Epithelial cell of esophagus (primary cell): Measurements from ENCODE around the gene ACP3.
A peak's percentile ranks its signal among the peaks of the same experiment; 100 is the strongest.

ENCODE experiments used
- DNase-seq: peaks from one replicate; pipeline ENCODE4 v3.0.0; 2010; ENCODE audit warnings: low read depth
- H3K4me3 ChIP-seq: 2 replicates; pipeline ENCODE4 v1.5.1; 2011; ENCODE audit warnings: mild to moderate bottlenecking, low read length, control low read depth
- TF ChIP-seq, protein P1 (sequence below): IDR thresholded peaks from 2 replicates; pipeline ENCODE4 v1.5.1; 2011; ENCODE audit warnings: low read depth, mild to moderate bottlenecking, low read length, control low read depth, inconsistent platforms; ENCODE audit not compliant: insufficient read depth; ENCODE audit errors: missing control alignments

The ACP3 gene

GRCh38 chr3:132317229-132317948, at the start of gene ACP3:
TSS of gene ACP3 (plus strand) at chr3:132317407. CDS start at chr3:132317457, 50 bp downstream.
- TF ChIP-seq, protein P1, sequence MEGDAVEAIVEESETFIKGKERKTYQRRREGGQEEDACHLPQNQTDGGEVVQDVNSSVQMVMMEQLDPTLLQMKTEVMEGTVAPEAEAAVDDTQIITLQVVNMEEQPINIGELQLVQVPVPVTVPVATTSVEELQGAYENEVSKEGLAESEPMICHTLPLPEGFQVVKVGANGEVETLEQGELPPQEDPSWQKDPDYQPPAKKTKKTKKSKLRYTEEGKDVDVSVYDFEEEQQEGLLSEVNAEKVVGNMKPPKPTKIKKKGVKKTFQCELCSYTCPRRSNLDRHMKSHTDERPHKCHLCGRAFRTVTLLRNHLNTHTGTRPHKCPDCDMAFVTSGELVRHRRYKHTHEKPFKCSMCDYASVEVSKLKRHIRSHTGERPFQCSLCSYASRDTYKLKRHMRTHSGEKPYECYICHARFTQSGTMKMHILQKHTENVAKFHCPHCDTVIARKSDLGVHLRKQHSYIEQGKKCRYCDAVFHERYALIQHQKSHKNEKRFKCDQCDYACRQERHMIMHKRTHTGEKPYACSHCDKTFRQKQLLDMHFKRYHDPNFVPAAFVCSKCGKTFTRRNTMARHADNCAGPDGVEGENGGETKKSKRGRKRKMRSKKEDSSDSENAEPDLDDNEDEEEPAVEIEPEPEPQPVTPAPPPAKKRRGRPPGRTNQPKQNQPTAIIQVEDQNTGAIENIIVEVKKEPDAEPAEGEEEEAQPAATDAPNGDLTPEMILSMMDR, result no peak
- peak within 1 kb of the TSS; percentile 36 for H3K4me3 ChIP-seq
- DNase-seq, result peak; percentile 91

- TF ChIP-seq, protein P1, result peak; percentile 52
- H3K4me3 ChIP-seq, result no peak overlapping the region
- peak; percentile 60 for DNase-seq
These were observed 48.3 kb upstream of the ACP3 start for GRCh38 chr3:132268956-132269355.

DNA sequence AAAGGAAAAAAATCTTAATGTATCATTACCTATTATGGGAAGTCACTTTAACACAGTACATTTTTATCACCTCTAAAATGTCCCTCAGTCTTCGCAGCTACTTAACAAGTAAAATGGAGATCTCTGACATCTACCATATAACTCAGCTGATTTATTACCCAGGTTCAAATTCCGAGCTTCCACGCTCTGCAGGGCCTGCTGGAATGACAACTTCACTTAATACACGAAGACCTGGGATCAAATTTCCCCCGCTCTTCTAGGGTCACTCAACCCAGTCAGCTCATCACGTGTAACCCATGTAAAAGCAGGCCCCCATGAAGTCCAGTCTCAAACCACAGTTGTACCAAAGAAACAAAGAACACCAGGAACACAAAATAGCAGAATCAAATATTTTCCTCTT, 44.2 kb upstream of the ACP3 start:
- TF ChIP-seq, protein P1, result no peak
- H3K4me3 ChIP-seq, result no peak overlapping the region
- no peak for DNase-seq

DNA sequence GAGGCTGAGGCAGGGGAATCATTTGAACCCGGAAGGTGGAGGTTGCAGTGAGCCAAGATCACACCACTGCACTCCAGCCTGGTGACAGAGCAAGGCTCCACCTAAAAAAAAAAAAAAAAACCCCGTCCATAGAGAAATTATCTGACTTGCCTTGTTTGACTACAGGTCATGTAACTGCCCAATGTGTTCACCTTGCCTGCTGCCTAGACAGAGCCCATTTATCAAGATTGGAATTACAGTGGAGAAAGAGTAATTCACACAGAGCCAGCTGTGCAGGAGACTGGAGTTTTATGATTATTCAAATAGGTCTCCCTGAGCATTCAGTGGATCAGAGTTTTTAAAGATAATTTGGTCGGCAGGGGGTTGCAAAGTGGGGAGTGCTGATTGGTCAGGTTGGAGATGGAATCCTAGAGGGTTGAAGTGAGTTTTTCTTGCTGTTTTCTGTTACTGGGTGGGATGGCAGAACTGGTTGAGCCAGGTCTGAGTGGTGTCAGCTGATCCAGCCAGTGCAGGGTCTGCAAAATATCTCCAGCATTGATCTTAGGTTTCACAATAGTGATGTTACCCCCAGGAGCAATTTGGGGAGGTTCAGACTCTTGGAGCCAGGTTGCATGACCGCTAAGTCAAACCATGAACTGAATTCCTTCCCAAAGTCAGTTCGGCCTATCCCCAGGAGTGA, 40.8 kb upstream of the ACP3 start:
- no peak for DNase-seq
- no peak overlapping the region for H3K4me3 ChIP-seq
- TF ChIP-seq, protein P1, result no peak

GRCh38 chr3:132279030-132279429, 38.2 kb upstream of the ACP3 start:
- TF ChIP-seq, protein P1, result no peak
- H3K4me3 ChIP-seq, result no peak overlapping the region
- DNase-seq, result no peak

DNA sequence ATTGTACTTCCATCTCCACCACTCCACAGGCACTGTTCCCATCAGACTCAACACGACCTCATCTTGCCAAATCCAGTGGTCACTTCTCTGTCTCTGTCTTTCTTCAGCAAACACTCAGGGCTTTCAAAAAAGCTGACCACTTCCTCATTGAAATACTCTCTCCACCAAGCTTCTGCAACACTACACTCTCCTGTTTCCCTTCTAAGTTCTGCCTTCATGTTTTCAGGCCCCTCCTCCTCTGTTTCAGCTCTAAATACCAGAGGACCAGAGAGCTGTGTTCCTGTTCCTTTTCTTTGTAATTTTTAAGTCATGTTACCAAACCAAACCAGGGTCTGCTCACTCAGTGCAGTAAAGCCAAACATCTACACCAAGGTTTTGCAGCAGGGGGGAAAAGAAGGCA, 33.8 kb upstream of the ACP3 start:
- no peak overlapping the region for H3K4me3 ChIP-seq
- DNase-seq, result no peak
- TF ChIP-seq, protein P1, result no peak
